HepG2 (cell line): Measurements from ENCODE around the gene VGLL4. TPM values are rescaled to one million over a fixed set of nuclear protein-coding genes. Genes with fewer than 3 reads are reported as not detected.

ENCODE experiments used
- CTCF ChIP-seq: sonication (generic); formaldehyde crosslinking; IDR thresholded peaks from 2 replicates; pipeline ENCODE4 v1.5.0; 2020; ENCODE audit warnings: mild to moderate bottlenecking, missing genetic modification reagents, moderate library complexity
- ERF ChIP-seq: IDR thresholded peaks from 2 replicates; pipeline ENCODE4 v1.6.1; 2018; ENCODE audit warnings: missing biosample characterization, missing genetic modification reagents
- GABPB1 ChIP-seq: IDR thresholded peaks from 2 replicates; pipeline ENCODE4 v1.6.1; 2016; ENCODE audit warnings: mild to moderate bottlenecking, missing genetic modification reagents, moderate library complexity, missing compliant biosample characterization
- IKZF5 ChIP-seq: IDR thresholded peaks from 2 replicates; pipeline ENCODE4 v1.6.1; 2018; ENCODE audit warnings: missing genetic modification reagents, mild to moderate bottlenecking, missing compliant biosample characterization
- MAFG ChIP-seq: sonication (generic); formaldehyde crosslinking; IDR thresholded peaks from 2 replicates; pipeline ENCODE4 v1.5.1; 2020; ENCODE audit warnings: mild to moderate bottlenecking, missing genetic modification reagents
- MBNL3 ChIP-seq: fragments of 250-450 bp; sonication (Bioruptor Pico); conservative IDR thresholded peaks from 2 replicates; pipeline ENCODE4 v1.8.0; 2022; ENCODE audit warnings: mild to moderate bottlenecking, inconsistent platforms
- NFYC ChIP-seq: IDR thresholded peaks from 2 replicates; pipeline ENCODE4 v1.6.1; 2016; ENCODE audit warnings: missing genetic modification reagents, missing compliant biosample characterization
- PATZ1 ChIP-seq: sonication (generic); formaldehyde crosslinking; IDR thresholded peaks from 2 replicates; pipeline ENCODE4 v1.4.0; 2020; ENCODE audit warnings: missing genetic modification reagents
- SOX6 ChIP-seq, 2 experiments: fragments of 450-650 bp in 1 of 2; sonication (generic) in 1 of 2; formaldehyde crosslinking in 1 of 2; IDR thresholded peaks; 2 replicates each; pipeline versions ENCODE4 v1.4.0 to v1.6.1; 2017 to 2020; ENCODE audit warnings: antibody characterized with exemption in 1 of 2, mild to moderate bottlenecking in 1 of 2, missing genetic modification reagents in 1 of 2
- THAP9 ChIP-seq: sonication (generic); formaldehyde crosslinking; IDR thresholded peaks from 2 replicates; pipeline ENCODE4; 2020; ENCODE audit warnings: missing genetic modification reagents, mild to moderate bottlenecking, borderline replicate concordance
- UBTF ChIP-seq: sonication (generic); formaldehyde crosslinking; IDR thresholded peaks from 2 replicates; pipeline ENCODE4 v1.4.0; 2020; ENCODE audit warnings: mild to moderate bottlenecking, missing genetic modification reagents
- ZFY ChIP-seq: sonication (generic); formaldehyde crosslinking; IDR thresholded peaks from 2 replicates; pipeline ENCODE4 v1.4.0; 2020; ENCODE audit warnings: missing genetic modification reagents
- ZNF232 ChIP-seq: sonication (generic); formaldehyde crosslinking; IDR thresholded peaks from 2 replicates; pipeline ENCODE4 v1.4.0; 2020; ENCODE audit warnings: missing genetic modification reagents, borderline replicate concordance
- ZNF292 ChIP-seq: sonication (generic); formaldehyde crosslinking; IDR thresholded peaks from 2 replicates; pipeline ENCODE4 v1.8.1; 2022; ENCODE audit warnings: mild to moderate bottlenecking, low read depth, missing genetic modification reagents, borderline replicate concordance
- ZNF770 ChIP-seq: sonication (generic); formaldehyde crosslinking; IDR thresholded peaks from 2 replicates; pipeline ENCODE4 v1.5.0; 2020; ENCODE audit warnings: mild to moderate bottlenecking, missing genetic modification reagents
- ZNF781 ChIP-seq: sonication (generic); formaldehyde crosslinking; IDR thresholded peaks from 2 replicates; pipeline ENCODE4 v1.5.1; 2020; ENCODE audit warnings: borderline replicate concordance, mild to moderate bottlenecking, missing genetic modification reagents; ENCODE audit errors: not compliant biosample characterization
- polyA plus RNA-seq, 8 experiments: library from polyadenylated mRNA; depleted of rRNA in 3 of 8; stranded (reverse) in 7 of 8; unstranded in 1 of 8; fragments of >200 nt; fragmentation: Illumina TruSeq in 4 of 8; extraction: Trizol in 4 of 8; gene quantifications; 2 replicates each; pipeline versions ENCODE4 v1.2.1 to v1.2.3, GENCODE V29; 2011 to 2016; ENCODE audit warnings: low read depth in 4 of 8, missing spikeins in 1 of 8, mixed read lengths in 1 of 8; ENCODE audit not compliant: insufficient read depth in 1 of 8
- total RNA-seq, 5 experiments: library from RNA; depleted of rRNA; stranded (reverse); fragments of >200 nt; fragmentation: Illumina TruSeq; extraction: Trizol; gene quantifications; 2 replicates each; pipeline ENCODE4 v1.2.3, GENCODE V29; 2016; ENCODE audit warnings: low read depth in 1 of 5

Gene VGLL4
- total and polyA plus RNA-seq, 2 of the 13 experiments (the other 11 are each of a cell fraction or from before 2014, with no cell fraction given), result 23.2 to 39.0 TPM

GRCh38 chr3:11643605-11644087, at the start of gene VGLL4 (continued):
- TF ChIP-seq ZNF292 (CRISPR knock-in tag) (peak; percentile 84; the same call in 1 of the 2 replicates), CTCF (CRISPR knock-in tag) (peak; percentile 63), MBNL3 (no peak), PATZ1 (CRISPR knock-in tag) (peak; percentile 47; the same call in 1 of the 2 replicates), SOX6 (IDR thresholded peaks at IDR 0.05) (no peak), SOX6 (CRISPR knock-in tag; IDR thresholded peaks at IDR 0.05) (peak; percentile 55), ZFY (CRISPR knock-in tag) (peak; percentile 68), UBTF (CRISPR knock-in tag) (peak; percentile 89), NFYC (CRISPR knock-in tag) (no peak), GABPB1 (peak; percentile 79), THAP9 (CRISPR knock-in tag) (peak; percentile 68; the same call in 1 of the 2 replicates), ZNF232 (peak; percentile 80; the same call in 1 of the 2 replicates), ZNF770 (peak; percentile 51), IKZF5 (CRISPR knock-in tag) (0 out of 2 replicates have a peak, but pooled peaks have one; percentile 35), ZNF781 (CRISPR knock-in tag) (peak; percentile 41), MAFG (CRISPR knock-in tag) (no peak), ERF (CRISPR knock-in tag) (peak; percentile 62)
